GM11168 (cell line): ENCODE results near the gene KIF26B.

Source experiments
- in situ Hi-C: fragments of 300-500 bp; cut with MboI; formaldehyde crosslinking; loops from one replicate; pipeline ENCODE4 v1.12.0; 2022; ENCODE audit warnings: low sequenced_read_pairs; ENCODE audit not compliant: unreplicated experiment

The KIF26B gene

GRCh38 chr1:245161866-245162265 is 7.1 kb downstream of the KIF26B start:
- in situ Hi-C loops, result loop anchor here (25.0 kb wide), 2 partner anchors 225 to 1300 kb away; no protein-coding TSS in a partner anchor

- in situ Hi-C loops, result loop anchor here (25.0 kb wide), 2 partner anchors 221 to 1296 kb away; no protein-coding TSS in a partner anchor
These were observed 11.7 kb downstream of the KIF26B start for GRCh38 chr1:245166471-245166885.

- in situ Hi-C loops, result loop anchor here (25.0 kb wide), 2 partner anchors 219 to 1294 kb away; no protein-coding TSS in a partner anchor
These were observed 13.3 kb downstream of the KIF26B start for GRCh38 chr1:245168086-245168485.

- in situ Hi-C loops, result loop anchor here (25.0 kb wide), 2 partner anchors 218 to 1293 kb away; no protein-coding TSS in a partner anchor
These were observed 14.1 kb downstream of the KIF26B start for GRCh38 chr1:245168906-245169305.

GRCh38 chr1:245169376-245169775 is 14.6 kb downstream of the KIF26B start:
- in situ Hi-C loops, result loop anchor here (25.0 kb wide), 2 partner anchors 218 to 1293 kb away; no protein-coding TSS in a partner anchor

- in situ Hi-C loops, result loop anchor here (25.0 kb wide), 2 partner anchors 215 to 1290 kb away; no protein-coding TSS in a partner anchor
These were observed 17.2 kb downstream of the KIF26B start for GRCh38 chr1:245172026-245172425.

GRCh38 chr1:245172829-245173228 is 18.0 kb downstream of the KIF26B start:
- in situ Hi-C loops, result loop anchor here (25.0 kb wide), 2 partner anchors 214 to 1289 kb away; no protein-coding TSS in a partner anchor

GRCh38 chr1:245173446-245174211 is 18.8 kb downstream of the KIF26B start:
- in situ Hi-C loops, result loop anchor here (25.0 kb wide), 2 partner anchors 214 to 1289 kb away; no protein-coding TSS in a partner anchor

- in situ Hi-C loops, result no loop called here
These were observed 22.5 kb downstream of the KIF26B start for GRCh38 chr1:245177071-245177900.

GRCh38 chr1:245179706-245180105 is 24.9 kb downstream of the KIF26B start:
- in situ Hi-C loops, result no loop called here

- in situ Hi-C loops, result no loop called here
These were observed 25.8 kb downstream of the KIF26B start for GRCh38 chr1:245180496-245181157.

GRCh38 chr1:245181158-245181517 is 26.4 kb downstream of the KIF26B start:
- in situ Hi-C loops, result no loop called here

- in situ Hi-C loops, result no loop called here
These were observed 27.2 kb downstream of the KIF26B start for GRCh38 chr1:245182028-245182427.

GRCh38 chr1:245183429-245183828 is 28.6 kb downstream of the KIF26B start:
- in situ Hi-C loops, result no loop called here

GRCh38 chr1:245184779-245185178 is 30.0 kb downstream of the KIF26B start:
- in situ Hi-C loops, result no loop called here

GRCh38 chr1:245188403-245188802 is 33.6 kb downstream of the KIF26B start:
- in situ Hi-C loops, result no loop called here

- in situ Hi-C loops, result no loop called here
These were observed 40.6 kb downstream of the KIF26B start for GRCh38 chr1:245195398-245195797.

- in situ Hi-C loops, result no loop called here
These were observed 42.3 kb downstream of the KIF26B start for GRCh38 chr1:245197121-245197520.

- in situ Hi-C loops, result no loop called here
These were observed 43.2 kb downstream of the KIF26B start for GRCh38 chr1:245197911-245198379.
